ENCODE data around the gene CA10. TPM values are rescaled to one million over a fixed set of nuclear protein-coding genes. Genes with fewer than 3 reads are reported as not detected.

CA10 gene
- polyA plus RNA-seq, 2 donors, result 0.06 TPM; not detected in 1

DNA sequence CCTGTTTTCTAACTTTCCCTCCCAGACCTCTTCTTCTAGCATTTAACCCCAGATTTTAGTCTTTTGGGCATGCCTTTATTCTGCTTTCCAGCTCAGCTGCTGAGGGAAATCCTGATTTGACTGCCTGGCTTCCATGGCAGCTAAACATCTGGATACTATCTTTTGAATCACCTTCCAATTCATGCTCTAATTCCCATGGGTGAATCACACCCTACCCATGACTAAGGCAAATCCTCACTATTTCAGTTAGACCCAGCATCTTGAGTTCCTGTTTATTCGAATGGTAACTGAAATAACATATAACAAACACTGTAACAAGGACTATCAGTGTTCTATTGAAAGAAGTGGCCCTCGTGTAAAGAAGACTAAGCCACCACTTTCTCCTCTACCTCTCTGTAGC, 29.8 kb downstream of the CA10 start:
- Histone ChIP-seq H3K27me3 (ENCODE audit: control insufficient read depth in 1 of 2, insufficient read depth in 2 of 2, low read length in 2 of 2) (peaks cover 0 to 6% of the 10 kb centered on the region in 2 donors), H3K36me3 (ENCODE audit: control insufficient read depth in 2 of 2, insufficient read depth in 2 of 2, low read length in 1 of 2) (no peaks in the 10 kb centered on the region), H3K27ac (ENCODE audit: low read depth in 2 of 2, low read length in 1 of 2) (no peak overlapping the region), H3K4me3 (ENCODE audit: low read depth in 1 of 2, low read length in 2 of 2) (no peak overlapping the region), H3K9me3 (ENCODE audit: control insufficient read depth in 2 of 2, insufficient read depth in 1 of 2, low read depth in 1 of 2, low read length in 1 of 2) (no peaks in the 10 kb centered on the region), H3K4me1 (ENCODE audit: control insufficient read depth in 2 of 2, insufficient read depth in 2 of 2, low read length in 1 of 2) (no peaks in the 10 kb centered on the region)
- WGBS, 2 donors, result 48 to 55% methylated on average over 2 of the region's 2 CpGs

DNA sequence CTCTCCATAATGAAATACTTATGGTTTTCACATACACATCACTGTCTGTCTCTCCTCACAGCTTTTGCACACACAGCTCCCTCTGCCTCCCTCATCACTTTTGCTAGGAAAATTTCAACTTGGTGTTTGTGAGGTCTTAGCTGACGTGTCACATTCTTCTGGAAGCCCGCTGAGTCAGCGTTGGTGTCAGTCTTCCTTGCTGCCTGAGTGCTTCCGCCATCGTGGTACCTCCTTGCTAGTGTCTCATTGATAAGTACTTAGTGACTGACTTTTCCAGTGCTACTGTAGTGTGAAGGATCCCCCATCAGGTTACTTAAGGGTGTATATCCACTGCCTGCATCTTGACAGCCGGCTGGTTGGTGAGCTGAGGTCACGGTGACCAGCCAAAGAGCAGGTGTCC, 33.5 kb downstream of the CA10 start:
- H3K27me3 ChIP-seq (ENCODE audit: control insufficient read depth in 1 of 2, insufficient read depth in 2 of 2, low read length in 2 of 2), result peaks cover 0 to 6% of the 10 kb centered on the region in 2 donors
- no peaks in the 10 kb centered on the region for H3K4me1 ChIP-seq (ENCODE audit: control insufficient read depth in 2 of 2, insufficient read depth in 2 of 2, low read length in 1 of 2)
- WGBS, 2 donors, result 83% methylated on average over 7 of the region's 7 CpGs
- H3K9me3 ChIP-seq (ENCODE audit: control insufficient read depth in 2 of 2, insufficient read depth in 1 of 2, low read depth in 1 of 2, low read length in 1 of 2), result no peaks in the 10 kb centered on the region
- no peaks in the 10 kb centered on the region for H3K36me3 ChIP-seq (ENCODE audit: control insufficient read depth in 2 of 2, insufficient read depth in 2 of 2, low read length in 1 of 2)
- H3K27ac ChIP-seq (ENCODE audit: low read depth in 2 of 2, low read length in 1 of 2), result no peak overlapping the region
- H3K4me3 ChIP-seq (ENCODE audit: low read depth in 1 of 2, low read length in 2 of 2), result no peak overlapping the region

- no peaks in the 10 kb centered on the region for H3K4me1 ChIP-seq (ENCODE audit: control insufficient read depth in 2 of 2, insufficient read depth in 2 of 2, low read length in 1 of 2)
- H3K27me3 ChIP-seq (ENCODE audit: control insufficient read depth in 1 of 2, insufficient read depth in 2 of 2, low read length in 2 of 2), result peaks cover 0 to 6% of the 10 kb centered on the region in 2 donors
- no peak overlapping the region for H3K4me3 ChIP-seq (ENCODE audit: low read depth in 1 of 2, low read length in 2 of 2)
- H3K36me3 ChIP-seq (ENCODE audit: control insufficient read depth in 2 of 2, insufficient read depth in 2 of 2, low read length in 1 of 2), result no peaks in the 10 kb centered on the region
- no peak overlapping the region for H3K27ac ChIP-seq (ENCODE audit: low read depth in 2 of 2, low read length in 1 of 2)
- H3K9me3 ChIP-seq (ENCODE audit: control insufficient read depth in 2 of 2, insufficient read depth in 1 of 2, low read depth in 1 of 2, low read length in 1 of 2), result no peaks in the 10 kb centered on the region
These were observed 34.0 kb downstream of the CA10 start for GRCh38 chr17:52124561-52124960.

DNA sequence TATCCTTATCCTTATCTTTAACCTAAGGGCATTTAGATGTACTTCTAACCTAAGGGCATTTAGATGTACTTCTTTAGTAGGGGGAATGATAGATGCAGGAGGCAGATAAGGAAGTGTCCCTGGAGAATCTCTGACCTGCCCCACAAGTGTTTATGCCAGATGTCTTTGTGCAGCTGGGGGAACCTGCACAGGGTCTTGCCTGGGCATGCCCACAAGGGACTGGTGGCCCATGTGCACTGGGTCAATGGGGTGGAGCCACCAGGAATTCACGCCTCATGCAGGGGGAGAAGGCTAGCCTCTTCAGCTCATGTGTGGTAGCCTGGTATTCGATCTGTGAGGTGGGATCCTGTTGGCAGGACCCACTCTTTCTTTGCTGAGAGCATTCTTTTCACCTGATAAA, 38.0 kb downstream of the CA10 start:
- no peak overlapping the region for H3K27ac ChIP-seq (ENCODE audit: low read depth in 2 of 2, low read length in 1 of 2)
- no peak overlapping the region for H3K4me3 ChIP-seq (ENCODE audit: low read depth in 1 of 2, low read length in 2 of 2)
- no peaks in the 10 kb centered on the region for H3K4me1 ChIP-seq (ENCODE audit: control insufficient read depth in 2 of 2, insufficient read depth in 2 of 2, low read length in 1 of 2)
- H3K9me3 ChIP-seq (ENCODE audit: control insufficient read depth in 2 of 2, insufficient read depth in 1 of 2, low read depth in 1 of 2, low read length in 1 of 2), result no peaks in the 10 kb centered on the region
- no peaks in the 10 kb centered on the region for H3K36me3 ChIP-seq (ENCODE audit: control insufficient read depth in 2 of 2, insufficient read depth in 2 of 2, low read length in 1 of 2)
- H3K27me3 ChIP-seq (ENCODE audit: control insufficient read depth in 1 of 2, insufficient read depth in 2 of 2, low read length in 2 of 2), result peaks cover 0 to 4% of the 10 kb centered on the region in 2 donors
- 70 to 83% methylated on average over 2 of the region's 2 CpGs for WGBS, 2 donors

- 57 to 67% methylated on average over 4 of the region's 4 CpGs for WGBS, 2 donors
These were observed 47.5 kb downstream of the CA10 start for GRCh38 chr17:52110923-52111581.

GRCh38 chr17:52106638-52107261, 51.8 kb downstream of the CA10 start:
- no peaks in the 10 kb centered on the region for H3K27me3 ChIP-seq (ENCODE audit: control insufficient read depth in 1 of 2, insufficient read depth in 2 of 2, low read length in 2 of 2)
- no peaks in the 10 kb centered on the region for H3K4me1 ChIP-seq (ENCODE audit: control insufficient read depth in 2 of 2, insufficient read depth in 2 of 2, low read length in 1 of 2)
- no peaks in the 10 kb centered on the region for H3K9me3 ChIP-seq (ENCODE audit: control insufficient read depth in 2 of 2, insufficient read depth in 1 of 2, low read depth in 1 of 2, low read length in 1 of 2)
- no peaks in the 10 kb centered on the region for H3K36me3 ChIP-seq (ENCODE audit: control insufficient read depth in 2 of 2, insufficient read depth in 2 of 2, low read length in 1 of 2)
- no peak overlapping the region for H3K4me3 ChIP-seq (ENCODE audit: low read depth in 1 of 2, low read length in 2 of 2)
- 44 to 45% methylated on average over 7 of the region's 7 CpGs for WGBS, 2 donors
- no peak overlapping the region for H3K27ac ChIP-seq (ENCODE audit: low read depth in 2 of 2, low read length in 1 of 2)

More at GRCh38 chr17:52110923-52111581, 47.5 kb downstream of the CA10 start:
- Histone ChIP-seq H3K36me3 (ENCODE audit: control insufficient read depth in 2 of 2, insufficient read depth in 2 of 2, low read length in 1 of 2) (no peaks in the 10 kb centered on the region), H3K9me3 (ENCODE audit: control insufficient read depth in 2 of 2, insufficient read depth in 1 of 2, low read depth in 1 of 2, low read length in 1 of 2) (no peaks in the 10 kb centered on the region), H3K27me3 (ENCODE audit: control insufficient read depth in 1 of 2, insufficient read depth in 2 of 2, low read length in 2 of 2) (no peaks in the 10 kb centered on the region), H3K4me3 (ENCODE audit: low read depth in 1 of 2, low read length in 2 of 2) (no peak overlapping the region), H3K27ac (ENCODE audit: low read depth in 2 of 2, low read length in 1 of 2) (no peak overlapping the region), H3K4me1 (ENCODE audit: control insufficient read depth in 2 of 2, insufficient read depth in 2 of 2, low read length in 1 of 2) (no peaks in the 10 kb centered on the region)

GRCh38 chr17:52106072-52106471, 52.4 kb downstream of the CA10 start:
- no peaks in the 10 kb centered on the region for H3K36me3 ChIP-seq (ENCODE audit: control insufficient read depth in 2 of 2, insufficient read depth in 2 of 2, low read length in 1 of 2)
- H3K9me3 ChIP-seq (ENCODE audit: control insufficient read depth in 2 of 2, insufficient read depth in 1 of 2, low read depth in 1 of 2, low read length in 1 of 2), result no peaks in the 10 kb centered on the region
- H3K4me1 ChIP-seq (ENCODE audit: control insufficient read depth in 2 of 2, insufficient read depth in 2 of 2, low read length in 1 of 2), result no peaks in the 10 kb centered on the region
- H3K27ac ChIP-seq (ENCODE audit: low read depth in 2 of 2, low read length in 1 of 2), result no peak overlapping the region
- H3K27me3 ChIP-seq (ENCODE audit: control insufficient read depth in 1 of 2, insufficient read depth in 2 of 2, low read length in 2 of 2), result no peaks in the 10 kb centered on the region
- H3K4me3 ChIP-seq (ENCODE audit: low read depth in 1 of 2, low read length in 2 of 2), result no peak overlapping the region
- WGBS, 2 donors, result 70 to 71% methylated on average over 8 of the region's 8 CpGs

DNA sequence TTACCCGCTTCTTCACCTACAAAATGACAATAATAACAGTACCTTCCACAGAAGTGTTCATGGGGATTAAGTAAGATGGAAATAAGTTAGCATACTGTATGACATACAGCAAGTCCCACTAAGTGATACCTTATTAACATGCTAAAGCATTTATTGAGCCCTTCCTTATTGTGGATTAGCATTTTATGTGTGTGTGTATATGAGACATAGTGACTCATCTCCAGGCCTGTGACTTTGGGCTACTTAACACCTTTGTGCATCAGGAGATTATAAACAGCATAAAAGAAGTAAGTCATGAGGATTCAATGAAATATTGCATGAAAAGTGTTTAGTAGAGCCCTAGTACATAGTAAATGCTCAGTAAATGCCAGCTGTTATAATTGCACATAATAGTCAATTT, 52.9 kb downstream of the CA10 start:
- Histone ChIP-seq H3K4me1 (ENCODE audit: control insufficient read depth in 2 of 2, insufficient read depth in 2 of 2, low read length in 1 of 2) (no peaks in the 10 kb centered on the region), H3K36me3 (ENCODE audit: control insufficient read depth in 2 of 2, insufficient read depth in 2 of 2, low read length in 1 of 2) (no peaks in the 10 kb centered on the region), H3K4me3 (ENCODE audit: low read depth in 1 of 2, low read length in 2 of 2) (no peak overlapping the region), H3K27me3 (ENCODE audit: control insufficient read depth in 1 of 2, insufficient read depth in 2 of 2, low read length in 2 of 2) (no peaks in the 10 kb centered on the region), H3K9me3 (ENCODE audit: control insufficient read depth in 2 of 2, insufficient read depth in 1 of 2, low read depth in 1 of 2, low read length in 1 of 2) (no peaks in the 10 kb centered on the region), H3K27ac (ENCODE audit: low read depth in 2 of 2, low read length in 1 of 2) (no peak overlapping the region)
- 97 to 100% methylated on average over 1 of the region's 1 CpG for WGBS, 2 donors

GRCh38 chr17:52096056-52096455, 62.5 kb downstream of the CA10 start:
- no peaks in the 10 kb centered on the region for H3K4me1 ChIP-seq (ENCODE audit: control insufficient read depth in 2 of 2, insufficient read depth in 2 of 2, low read length in 1 of 2)
- no peaks in the 10 kb centered on the region for H3K27me3 ChIP-seq (ENCODE audit: control insufficient read depth in 1 of 2, insufficient read depth in 2 of 2, low read length in 2 of 2)
- H3K27ac ChIP-seq (ENCODE audit: low read depth in 2 of 2, low read length in 1 of 2), result no peak overlapping the region
- no peaks in the 10 kb centered on the region for H3K36me3 ChIP-seq (ENCODE audit: control insufficient read depth in 2 of 2, insufficient read depth in 2 of 2, low read length in 1 of 2)
- H3K9me3 ChIP-seq (ENCODE audit: control insufficient read depth in 2 of 2, insufficient read depth in 1 of 2, low read depth in 1 of 2, low read length in 1 of 2), result no peaks in the 10 kb centered on the region
- no peak overlapping the region for H3K4me3 ChIP-seq (ENCODE audit: low read depth in 1 of 2, low read length in 2 of 2)

DNA sequence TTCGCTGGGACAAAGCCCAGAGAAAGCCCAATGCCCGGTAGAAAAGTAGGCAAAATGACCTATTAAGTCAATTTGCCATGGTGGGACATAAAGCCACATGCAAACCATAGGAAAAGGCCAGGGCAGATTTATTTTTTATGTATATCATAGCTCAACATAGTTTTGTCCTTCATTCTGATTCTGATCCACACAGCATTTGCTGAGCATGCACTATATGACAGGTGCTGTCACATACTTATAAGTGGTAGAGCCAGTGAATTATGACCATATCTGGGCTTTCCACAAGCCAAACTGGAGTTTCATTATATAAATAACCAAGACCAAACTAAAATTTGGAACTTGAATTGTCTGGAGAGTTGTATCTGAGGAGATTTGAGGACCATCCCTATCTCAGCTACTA, 74.3 kb downstream of the CA10 start:
- no peaks in the 10 kb centered on the region for H3K27me3 ChIP-seq (ENCODE audit: control insufficient read depth in 1 of 2, insufficient read depth in 2 of 2, low read length in 2 of 2)
- no peaks in the 10 kb centered on the region for H3K36me3 ChIP-seq (ENCODE audit: control insufficient read depth in 2 of 2, insufficient read depth in 2 of 2, low read length in 1 of 2)
- no peak overlapping the region for H3K27ac ChIP-seq (ENCODE audit: low read depth in 2 of 2, low read length in 1 of 2)
- WGBS, 2 donors, result 76 to 82% methylated on average over 2 of the region's 2 CpGs
- H3K9me3 ChIP-seq (ENCODE audit: control insufficient read depth in 2 of 2, insufficient read depth in 1 of 2, low read depth in 1 of 2, low read length in 1 of 2), result no peaks in the 10 kb centered on the region
- no peaks in the 10 kb centered on the region for H3K4me1 ChIP-seq (ENCODE audit: control insufficient read depth in 2 of 2, insufficient read depth in 2 of 2, low read length in 1 of 2)
- H3K4me3 ChIP-seq (ENCODE audit: low read depth in 1 of 2, low read length in 2 of 2), result no peak overlapping the region
